ENCODE data around the gene GPR108. TPM values are rescaled to one million over a fixed set of nuclear protein-coding genes. Genes with fewer than 3 reads are reported as not detected.

Gene GPR108
- total RNA-seq, 1 donor from 2014 or later = 41.6 TPM

- Histone ChIP-seq H3K27ac (ENCODE audit: low read depth, low read length) (no peak overlapping the region), H3K9me3 (ENCODE audit: insufficient read depth, low read depth, low read length) (no peaks in the 10 kb centered on the region), H3K36me3 (ENCODE audit: insufficient read depth, low read length) (no peaks in the 10 kb centered on the region), H2AFZ (ENCODE audit: low read depth, low read length) (no peak overlapping the region), H4K20me1 (ENCODE audit: insufficient read depth, low read length) (no peaks in the 10 kb centered on the region), H3K9ac (ENCODE audit: low read length) (no peak overlapping the region), H3K4me1 (ENCODE audit: insufficient read depth, low read length) (no peaks in the 10 kb centered on the region), H3K27me3 (ENCODE audit: insufficient read depth, low read length) (no peaks in the 10 kb centered on the region), H3K79me2 (ENCODE audit: insufficient read depth, low read length) (no peaks in the 10 kb centered on the region), H3K4me3 (ENCODE audit: insufficient read depth, low read depth, low read length) (no peak overlapping the region), H3K4me2 (ENCODE audit: low read length) (no peak overlapping the region)
- Mint-ChIP-seq H3K9me3 (ENCODE audit: unreplicated experiment) (peaks cover 30% of the 10 kb centered on the region), H3K4me3 (ENCODE audit: unreplicated experiment) (no peak overlapping the region), H3K27me3 (ENCODE audit: low read depth, unreplicated experiment) (peaks cover 2% of the 10 kb centered on the region), H3K4me1 (ENCODE audit: low read depth, unreplicated experiment) (no peaks in the 10 kb centered on the region), H3K36me3 (ENCODE audit: low read depth, unreplicated experiment) (no peaks in the 10 kb centered on the region), H3K27ac (ENCODE audit: unreplicated experiment) (no peak overlapping the region)
- no peak for FAIRE-seq
- TF ChIP-seq EZH2 (IDR thresholded peaks at IDR 0.05; ENCODE audit: insufficient read depth, low read length) (no peak), CTCF (IDR thresholded peaks at IDR 0.05; ENCODE audit: insufficient read depth, low read depth, low read length) (no peak)
- no peak for DNase-seq (ENCODE audit: low read depth)
Measured at GRCh38 chr19:6680141-6680540, 57.2 kb downstream of the GPR108 start.

Small RNAs within 50 kb of the gene (microRNA-seq; reads per million reads assigned to microRNA genes)
- gene MIR6791 = 1.1 reads per million

Other genes starting within 250 kb of the GPR108 start
- gene TUBB4A, start 235.3 kb downstream of the GPR108 start, total RNA-seq = 0.75 and 1.7 TPM in 2 replicates
- 2.3 and 2.4 TPM in 2 replicates for gene TNFSF9, start 206.6 kb downstream of the GPR108 start, total RNA-seq
- 0.34 and 0.48 TPM in 2 replicates for gene CD70, start 146.4 kb downstream of the GPR108 start, total RNA-seq
- gene TNFSF14, start 67.4 kb downstream of the GPR108 start, total RNA-seq = not detected in 2 replicates
- 0.77 and 2.4 TPM in 2 replicates for gene C3, start 16.9 kb downstream of the GPR108 start, total RNA-seq
- 36.3 and 41.4 TPM in 2 replicates for gene TRIP10, start 2.1 kb upstream of the GPR108 start, total RNA-seq
- 0.91 and 2.6 TPM in 2 replicates for gene SH2D3A, start 29.9 kb upstream of the GPR108 start, total RNA-seq
- gene VAV1, start 35.1 kb upstream of the GPR108 start, total RNA-seq = not detected in 2 replicates
- gene ADGRE1, start 150.0 kb upstream of the GPR108 start, total RNA-seq = not detected in 2 replicates

All from astrocyte (in vitro differentiated cells and primary cell).